Coronary artery (tissue), 2 donors: ENCODE results near the gene LARGE1.

ENCODE experiments used
- DNase-seq: peaks from one replicate; pipeline ENCODE4 v3.0.0-alpha.2; 2017; ENCODE audit warnings: low spot score
- H3K27ac ChIP-seq, 2 donors: fragments of 200-600 bp; sonication (generic); one replicate each; pipeline ENCODE4 v1.5.1; 2016 to 2019
- H3K4me3 ChIP-seq: fragments of 200-600 bp; sonication (generic); 2 replicates; pipeline ENCODE4 v1.5.1; 2016; ENCODE audit warnings: mild to moderate bottlenecking, moderate library complexity
- TF ChIP-seq, protein P1 (sequence below): fragments of 200-600 bp; sonication (generic); IDR thresholded peaks from one replicate; pipeline ENCODE4 v1.5.1; 2019; ENCODE audit warnings: antibody characterized with exemption

The LARGE1 gene

DNA sequence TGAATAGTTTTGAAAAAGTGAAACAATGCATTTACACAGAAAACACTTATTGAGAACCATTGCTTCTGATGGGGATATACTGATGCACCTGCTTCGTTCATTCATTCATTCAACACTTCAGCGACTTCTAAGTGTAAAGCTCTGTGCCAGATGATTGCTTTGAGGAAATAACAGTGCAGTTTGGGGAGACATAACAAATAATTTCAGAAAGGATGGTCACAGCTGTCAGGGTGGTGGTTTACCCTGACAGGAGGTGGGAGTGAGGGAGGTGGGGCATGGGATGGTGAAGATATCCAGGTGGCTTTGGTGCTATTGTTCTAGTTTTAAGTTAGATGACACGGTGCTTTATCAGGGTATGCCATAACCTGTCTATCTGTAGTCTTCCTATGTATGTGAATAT lies 344.1 kb downstream of the LARGE1 start:
- Histone ChIP-seq H3K4me3 (no peak overlapping the region), H3K27ac (no peak overlapping the region)
- no peak for DNase-seq
- TF ChIP-seq, protein P1, sequence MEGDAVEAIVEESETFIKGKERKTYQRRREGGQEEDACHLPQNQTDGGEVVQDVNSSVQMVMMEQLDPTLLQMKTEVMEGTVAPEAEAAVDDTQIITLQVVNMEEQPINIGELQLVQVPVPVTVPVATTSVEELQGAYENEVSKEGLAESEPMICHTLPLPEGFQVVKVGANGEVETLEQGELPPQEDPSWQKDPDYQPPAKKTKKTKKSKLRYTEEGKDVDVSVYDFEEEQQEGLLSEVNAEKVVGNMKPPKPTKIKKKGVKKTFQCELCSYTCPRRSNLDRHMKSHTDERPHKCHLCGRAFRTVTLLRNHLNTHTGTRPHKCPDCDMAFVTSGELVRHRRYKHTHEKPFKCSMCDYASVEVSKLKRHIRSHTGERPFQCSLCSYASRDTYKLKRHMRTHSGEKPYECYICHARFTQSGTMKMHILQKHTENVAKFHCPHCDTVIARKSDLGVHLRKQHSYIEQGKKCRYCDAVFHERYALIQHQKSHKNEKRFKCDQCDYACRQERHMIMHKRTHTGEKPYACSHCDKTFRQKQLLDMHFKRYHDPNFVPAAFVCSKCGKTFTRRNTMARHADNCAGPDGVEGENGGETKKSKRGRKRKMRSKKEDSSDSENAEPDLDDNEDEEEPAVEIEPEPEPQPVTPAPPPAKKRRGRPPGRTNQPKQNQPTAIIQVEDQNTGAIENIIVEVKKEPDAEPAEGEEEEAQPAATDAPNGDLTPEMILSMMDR, result no peak

DNA sequence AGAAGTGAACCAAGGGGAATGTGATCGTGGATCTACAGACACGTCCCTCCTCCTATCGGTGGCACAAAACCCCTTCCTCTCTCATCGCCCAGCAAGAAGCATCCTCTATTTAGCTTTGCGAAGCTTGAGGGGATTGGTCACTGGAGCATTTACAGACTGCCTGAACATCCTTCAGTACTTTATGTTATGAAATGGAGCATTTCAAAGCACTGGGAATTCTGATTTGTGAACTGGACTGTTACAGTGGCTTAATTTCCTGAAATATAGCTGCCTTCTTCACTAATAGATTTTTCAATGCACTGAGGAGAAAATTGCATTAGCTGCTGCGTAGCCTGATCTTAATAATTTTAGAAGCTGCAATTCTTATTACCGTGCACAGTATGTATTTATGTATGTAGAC lies 344.5 kb downstream of the LARGE1 start:
- DNase-seq, result no peak
- TF ChIP-seq, protein P1, result no peak
- no peak overlapping the region for H3K27ac ChIP-seq
- H3K4me3 ChIP-seq, result no peak overlapping the region

DNA sequence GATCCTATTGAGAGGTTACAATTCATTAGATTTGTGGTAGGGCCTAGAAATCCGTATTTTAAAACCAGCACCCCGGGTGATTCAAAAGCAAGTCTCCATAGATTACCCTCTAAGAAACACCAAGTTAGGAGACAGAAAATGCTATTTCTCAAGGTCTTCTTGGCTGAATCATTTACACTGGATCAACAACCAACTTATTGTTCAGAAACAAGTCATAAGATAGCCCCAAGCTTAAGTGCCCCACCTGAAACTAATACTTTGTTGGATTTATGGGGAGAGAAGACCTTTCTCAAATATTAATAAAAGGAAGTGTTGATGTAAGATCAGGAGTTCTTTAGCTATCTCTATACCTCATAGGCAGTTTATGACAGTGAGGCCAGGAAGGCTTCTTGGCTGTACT lies 345.2 kb downstream of the LARGE1 start:
- DNase-seq, result no peak
- no peak overlapping the region for H3K4me3 ChIP-seq
- TF ChIP-seq, protein P1, result no peak
- H3K27ac ChIP-seq, result no peak overlapping the region

DNA sequence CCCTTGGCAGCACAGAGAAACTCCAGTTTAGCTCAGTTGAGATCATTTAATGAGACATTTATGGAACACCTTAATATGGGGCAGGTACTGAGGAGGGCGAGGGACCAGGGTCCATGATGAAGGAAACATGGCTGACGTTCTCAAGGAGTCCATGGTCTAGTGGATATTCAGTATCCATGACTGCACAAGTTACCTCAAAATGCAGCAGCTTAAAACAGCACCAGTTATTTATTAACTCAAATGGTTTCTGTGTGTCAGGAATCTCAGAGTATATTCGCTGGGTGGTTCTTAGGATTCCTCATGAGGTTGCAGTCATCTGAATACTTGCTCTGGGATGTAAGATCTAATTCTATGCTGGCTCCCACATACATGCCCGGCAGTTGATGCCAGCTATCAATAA lies 346.8 kb downstream of the LARGE1 start:
- TF ChIP-seq, protein P1, result no peak
- DNase-seq, result no peak
- no peak overlapping the region for H3K27ac ChIP-seq

DNA sequence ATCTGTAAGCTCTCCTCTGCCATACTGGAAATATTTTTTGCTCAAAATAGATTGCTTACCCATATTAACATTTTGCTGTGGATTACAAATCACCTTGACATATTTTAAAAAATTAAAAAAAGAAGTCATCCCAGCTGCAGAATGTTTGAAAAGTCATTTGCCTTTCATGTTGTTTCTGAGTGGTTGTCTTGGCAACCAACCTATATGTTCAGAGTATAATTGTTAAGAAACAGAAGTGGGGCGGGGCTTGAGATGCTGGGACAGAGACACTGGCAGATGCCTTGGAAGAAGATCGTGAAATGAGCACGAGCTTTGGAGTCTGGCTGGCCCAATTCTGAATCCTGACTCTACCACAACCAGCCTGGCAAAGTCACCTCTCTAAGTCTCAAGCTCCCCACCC lies 348.2 kb downstream of the LARGE1 start:
- no peak overlapping the region for H3K4me3 ChIP-seq
- no peak overlapping the region for H3K27ac ChIP-seq
- DNase-seq, result no peak
- TF ChIP-seq, protein P1, result no peak

More for the DNA sequence above, 346.8 kb downstream of the LARGE1 start:
- H3K4me3 ChIP-seq, result no peak overlapping the region

DNA sequence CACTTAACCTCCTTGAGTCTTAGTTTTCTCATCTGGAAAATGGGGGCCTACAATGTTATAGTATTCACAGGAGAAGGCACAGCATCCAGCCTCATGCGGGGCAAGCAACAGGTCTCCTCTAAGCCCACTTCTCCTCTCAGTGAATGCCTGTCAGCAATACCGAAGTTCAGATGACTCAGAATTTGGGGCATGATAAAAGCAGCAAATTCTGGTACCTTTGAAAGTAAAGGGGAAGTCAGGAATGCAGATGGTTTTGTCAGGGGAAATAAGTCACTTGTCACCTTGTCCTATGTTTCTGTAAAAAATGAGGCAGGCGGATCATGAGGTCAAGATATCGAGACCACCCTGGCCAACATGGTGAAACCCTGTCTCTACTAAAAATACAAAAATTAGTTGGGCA lies 350.2 kb downstream of the LARGE1 start:
- TF ChIP-seq, protein P1, result no peak
- Histone ChIP-seq H3K4me3 (no peak overlapping the region), H3K27ac (no peak overlapping the region)
- DNase-seq, result no peak

DNA sequence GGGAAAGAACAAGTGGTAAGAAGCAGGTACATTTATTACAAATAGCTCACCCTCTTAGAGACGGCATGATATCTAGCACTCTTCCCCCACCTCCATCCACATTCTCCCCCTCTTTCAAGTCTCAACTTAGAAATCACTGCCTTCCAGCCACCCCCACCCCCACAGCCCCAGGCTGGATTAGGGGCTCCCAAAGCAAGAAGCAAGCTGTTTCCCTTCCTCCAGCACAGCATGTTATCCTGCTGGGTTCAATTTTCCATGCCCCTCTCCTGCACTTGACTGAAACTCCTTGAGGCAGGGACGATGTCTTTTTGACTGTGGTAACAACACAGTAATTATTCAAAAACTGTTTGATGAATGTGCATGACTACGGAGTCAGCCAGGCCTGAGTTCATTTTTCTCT lies 350.7 kb downstream of the LARGE1 start:
- Histone ChIP-seq H3K27ac (no peak overlapping the region), H3K4me3 (no peak overlapping the region)
- no peak for DNase-seq
- TF ChIP-seq, protein P1, result no peak
